Inflammatory macrophage treated with lipopolysaccharide for 4 hours (primary cell): Measurements from ENCODE around the gene ARL17B.
"Not testable (repeated sequence)": the region's sequence is repeated elsewhere in the genome, so short reads cannot be mapped to it uniquely, and the experiment has no call there.

Source experiments
- DNase-seq: peaks from one replicate; pipeline ENCODE4 v3.0.0-alpha.2; 2020

Gene ARL17B

GRCh38 chr17:46287587-46287986 is 74.0 kb downstream of the ARL17B start:
- DNase-seq = not testable (repeated sequence)

GRCh38 chr17:46286764-46287221 is 74.8 kb downstream of the ARL17B start:
- DNase-seq = peak; percentile 66

GRCh38 chr17:46285500-46285899 is 76.1 kb downstream of the ARL17B start:
- not testable (repeated sequence) for DNase-seq

- DNase-seq = not testable (repeated sequence)
Measured at GRCh38 chr17:46284467-46284866, 77.1 kb downstream of the ARL17B start.

GRCh38 chr17:46282635-46283034 is 78.9 kb downstream of the ARL17B start:
- DNase-seq = not testable (repeated sequence)

GRCh38 chr17:46281336-46281735 is 80.2 kb downstream of the ARL17B start:
- DNase-seq = not testable (repeated sequence)

GRCh38 chr17:46276728-46277479 is 84.7 kb downstream of the ARL17B start:
- not testable (repeated sequence) for DNase-seq

GRCh38 chr17:46274238-46274637 is 87.3 kb downstream of the ARL17B start:
- no peak for DNase-seq

- DNase-seq = no peak
Measured at GRCh38 chr17:46273541-46274236, 87.9 kb downstream of the ARL17B start.

- no peak for DNase-seq
Measured at GRCh38 chr17:46270032-46270431, 91.5 kb downstream of the ARL17B start.

- peak; percentile 87 for DNase-seq
Measured at GRCh38 chr17:46266656-46267544, 94.7 kb downstream of the ARL17B start.

GRCh38 chr17:46266063-46266655 is 95.4 kb downstream of the ARL17B start:
- DNase-seq = peak; percentile 18

- no peak for DNase-seq
Measured at GRCh38 chr17:46264456-46265198, 96.9 kb downstream of the ARL17B start.

- DNase-seq = no peak
Measured at GRCh38 chr17:46262271-46262670, 99.3 kb downstream of the ARL17B start.

- DNase-seq = not testable (repeated sequence)
Measured at GRCh38 chr17:46259845-46260661, 101.5 kb downstream of the ARL17B start.

- not testable (repeated sequence) for DNase-seq
Measured at GRCh38 chr17:46256369-46256768, 105.2 kb downstream of the ARL17B start.

GRCh38 chr17:46254215-46254614 is 107.4 kb downstream of the ARL17B start:
- DNase-seq = not testable (repeated sequence)

- peak; percentile 65 for DNase-seq
Measured at GRCh38 chr17:46253722-46254121, 107.8 kb downstream of the ARL17B start.

- DNase-seq = not testable (repeated sequence)
Measured at GRCh38 chr17:46252804-46253203, 108.8 kb downstream of the ARL17B start.

- DNase-seq = not testable (repeated sequence)
Measured at GRCh38 chr17:46249153-46249552, 112.4 kb downstream of the ARL17B start.
